ENCODE results near the gene SLC7A14.

GRCh38 chr3:170475092-170475685 is 110.7 kb downstream of the SLC7A14 start:
- TF ChIP-seq POU6F1 (CRISPR knock-in tag; IDR thresholded peaks at IDR 0.05; ENCODE audit: borderline replicate concordance, low read depth) (no peak), ARNTL (CRISPR knock-in tag; IDR thresholded peaks at IDR 0.05; ENCODE audit: borderline replicate concordance, low read depth) (no peak), TCF4 (CRISPR knock-in tag; IDR thresholded peaks at IDR 0.05; ENCODE audit: borderline replicate concordance) (no peak), ZC3H10 (CRISPR knock-in tag; IDR thresholded peaks at IDR 0.05) (no peak), RARB (CRISPR knock-in tag; IDR thresholded peaks at IDR 0.05) (no peak)

All from SK-N-SH treated with all-trans-retinoic acid at 6 μM for 48 hours (cell line).